K562 (cell line): ENCODE results near the gene PPOX. TPM values are rescaled to one million over a fixed set of nuclear protein-coding genes. Genes with fewer than 3 reads are reported as not detected.

Experiments
- LEF1 ChIP-seq: fragments of 450-650 bp; IDR thresholded peaks from 2 replicates; pipeline ENCODE4 v1.6.1; 2016; ENCODE audit warnings: mild to moderate bottlenecking
- NFRKB ChIP-seq: fragments of 450-650 bp; IDR thresholded peaks from 2 replicates; pipeline ENCODE4 v1.6.1; 2016; ENCODE audit warnings: low read depth
- ZBTB7A ChIP-seq: IDR thresholded peaks from 2 replicates; pipeline ENCODE4 v1.6.1; 2011; ENCODE audit warnings: low read depth, mild to moderate bottlenecking, low read length, moderate library complexity, borderline replicate concordance; ENCODE audit not compliant: control insufficient read depth
- polyA plus RNA-seq, 8 experiments: library from polyadenylated mRNA; depleted of rRNA in 4 of 8; stranded (reverse) in 5 of 8; unstranded in 3 of 8; fragments of >200 nt; fragmentation: Nextera tagmentation in 2 of 8; fragmentation: Illumina TruSeq in 1 of 8; extraction: Ambion mirVana in 2 of 8; extraction: Trizol in 1 of 8; gene quantifications; 2 replicates each; pipeline versions ENCODE4 v1.2.1 to v1.2.3, GENCODE V29; 2011 to 2014; ENCODE audit warnings: inconsistent platforms in 1 of 8, missing spikeins in 1 of 8
- total RNA-seq, 7 experiments: library from RNA; depleted of rRNA in 6 of 7; stranded (reverse); fragments of >200 nt in 6 of 7; fragmentation: Illumina TruSeq in 2 of 7; extraction: Trizol in 2 of 7; gene quantifications; 2 replicates each; pipeline versions ENCODE4 v1.2.1 to v1.2.3, GENCODE V29; 2011 to 2021; ENCODE audit warnings: low replicate concordance in 1 of 7
- TF ChIP-seq, protein P1 (sequence below), 2 experiments: fragments of 450-650 bp in 1 of 2; IDR thresholded peaks; 2 replicates each; pipeline ENCODE4 v1.6.1; 2011 to 2017; ENCODE audit warnings: low read depth in 2 of 2, antibody characterized with exemption in 1 of 2, borderline replicate concordance in 1 of 2, low read length in 1 of 2, mild to moderate bottlenecking in 1 of 2, mixed read lengths in 1 of 2; ENCODE audit not compliant: control insufficient read depth in 1 of 2
- TF ChIP-seq, protein P2 (sequence below): sonication (generic); formaldehyde crosslinking; IDR thresholded peaks from 2 replicates; pipeline ENCODE4 v1.8.0; 2022; ENCODE audit warnings: mild to moderate bottlenecking, missing genetic modification reagents, borderline replicate concordance
- TF ChIP-seq, protein P3 (sequence below): sonication (generic); formaldehyde crosslinking; IDR thresholded peaks from 2 replicates; pipeline ENCODE4 v1.8.1; 2023; ENCODE audit warnings: mild to moderate bottlenecking, missing genetic modification reagents
- TF ChIP-seq, protein P4 (sequence below): fragments of 250-450 bp; sonication (Bioruptor Pico); IDR thresholded peaks from 2 replicates; pipeline ENCODE4 v1.4.0; 2020; ENCODE audit warnings: mild to moderate bottlenecking, moderate library complexity
- TF ChIP-seq, protein P5 (sequence below): conservative IDR thresholded peaks from 2 replicates; pipeline ENCODE4 v1.6.1; 2011; ENCODE audit warnings: low read depth, mild to moderate bottlenecking, low read length; ENCODE audit not compliant: control insufficient read depth
- TF ChIP-seq, protein P6 (sequence below), 2 experiments: IDR thresholded peaks; 2 replicates each; pipeline ENCODE4 v1.6.1; 2011; ENCODE audit warnings: borderline replicate concordance in 1 of 2, control low read depth in 1 of 2, low read depth in 1 of 2, low read length in 1 of 2, mild to moderate bottlenecking in 1 of 2, mixed read lengths in 1 of 2, moderate library complexity in 1 of 2; ENCODE audit not compliant: insufficient read depth in 1 of 2, insufficient read length in 1 of 2, poor library complexity in 1 of 2, severe bottlenecking in 1 of 2; ENCODE audit errors: extremely low read depth in 1 of 2

PPOX gene
- total and polyA plus RNA-seq, 9 of the 15 experiments (the other 6 are each of a cell fraction or from before 2014, with no cell fraction given): 17.0 to 57.1 (median 38.9) TPM

DNA sequence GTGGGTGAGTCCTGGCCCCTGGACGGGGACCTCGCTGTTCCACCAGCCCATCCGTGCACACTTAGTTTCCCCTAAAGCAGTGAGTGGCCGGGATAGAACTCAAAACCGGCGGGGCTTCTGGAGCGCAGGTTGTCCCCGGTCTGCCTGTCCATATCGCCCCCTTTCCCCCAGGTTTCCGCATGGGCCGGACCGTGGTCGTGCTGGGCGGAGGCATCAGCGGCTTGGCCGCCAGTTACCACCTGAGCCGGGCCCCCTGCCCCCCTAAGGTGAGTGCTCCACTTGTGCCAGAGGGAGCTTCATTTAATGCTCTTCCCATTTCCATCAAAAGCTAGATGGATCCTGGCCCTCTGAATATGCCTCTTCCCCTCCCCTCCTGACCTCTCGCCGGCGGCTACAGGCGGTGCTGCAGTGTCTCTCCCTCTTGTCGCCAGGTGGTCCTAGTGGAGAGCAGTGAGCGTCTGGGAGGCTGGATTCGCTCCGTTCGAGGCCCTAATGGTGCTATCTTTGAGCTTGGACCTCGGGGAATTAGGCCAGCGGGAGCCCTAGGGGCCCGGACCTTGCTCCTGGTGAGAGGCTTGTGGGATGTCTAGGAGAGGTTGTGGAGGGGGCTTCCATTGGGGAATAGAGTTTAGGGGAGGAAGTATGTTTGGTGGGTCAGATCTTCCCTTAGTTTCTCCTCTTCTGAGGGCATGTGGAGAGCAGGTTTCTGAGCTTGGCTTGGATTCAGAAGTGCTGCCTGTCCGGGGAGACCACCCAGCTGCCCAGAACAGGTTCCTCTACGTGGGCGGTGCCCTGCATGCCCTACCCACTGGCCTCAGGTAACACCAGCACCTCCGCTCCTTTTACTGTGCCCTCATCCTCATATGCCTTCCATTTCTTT lies 683 bp downstream of the PPOX start (continued):
- TF ChIP-seq, protein P1, sequence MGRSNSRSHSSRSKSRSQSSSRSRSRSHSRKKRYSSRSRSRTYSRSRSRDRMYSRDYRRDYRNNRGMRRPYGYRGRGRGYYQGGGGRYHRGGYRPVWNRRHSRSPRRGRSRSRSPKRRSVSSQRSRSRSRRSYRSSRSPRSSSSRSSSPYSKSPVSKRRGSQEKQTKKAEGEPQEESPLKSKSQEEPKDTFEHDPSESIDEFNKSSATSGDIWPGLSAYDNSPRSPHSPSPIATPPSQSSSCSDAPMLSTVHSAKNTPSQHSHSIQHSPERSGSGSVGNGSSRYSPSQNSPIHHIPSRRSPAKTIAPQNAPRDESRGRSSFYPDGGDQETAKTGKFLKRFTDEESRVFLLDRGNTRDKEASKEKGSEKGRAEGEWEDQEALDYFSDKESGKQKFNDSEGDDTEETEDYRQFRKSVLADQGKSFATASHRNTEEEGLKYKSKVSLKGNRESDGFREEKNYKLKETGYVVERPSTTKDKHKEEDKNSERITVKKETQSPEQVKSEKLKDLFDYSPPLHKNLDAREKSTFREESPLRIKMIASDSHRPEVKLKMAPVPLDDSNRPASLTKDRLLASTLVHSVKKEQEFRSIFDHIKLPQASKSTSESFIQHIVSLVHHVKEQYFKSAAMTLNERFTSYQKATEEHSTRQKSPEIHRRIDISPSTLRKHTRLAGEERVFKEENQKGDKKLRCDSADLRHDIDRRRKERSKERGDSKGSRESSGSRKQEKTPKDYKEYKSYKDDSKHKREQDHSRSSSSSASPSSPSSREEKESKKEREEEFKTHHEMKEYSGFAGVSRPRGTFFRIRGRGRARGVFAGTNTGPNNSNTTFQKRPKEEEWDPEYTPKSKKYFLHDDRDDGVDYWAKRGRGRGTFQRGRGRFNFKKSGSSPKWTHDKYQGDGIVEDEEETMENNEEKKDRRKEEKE (IDR thresholded peaks at IDR 0.05; ENCODE audit: borderline replicate concordance in 1 of 2, control insufficient read depth in 1 of 2, low read depth in 2 of 2, low read length in 1 of 2): 0 out of 4 replicates have a peak, but pooled peaks of 1 of the 2 experiments have one; percentile 4
- TF ChIP-seq, protein P2, sequence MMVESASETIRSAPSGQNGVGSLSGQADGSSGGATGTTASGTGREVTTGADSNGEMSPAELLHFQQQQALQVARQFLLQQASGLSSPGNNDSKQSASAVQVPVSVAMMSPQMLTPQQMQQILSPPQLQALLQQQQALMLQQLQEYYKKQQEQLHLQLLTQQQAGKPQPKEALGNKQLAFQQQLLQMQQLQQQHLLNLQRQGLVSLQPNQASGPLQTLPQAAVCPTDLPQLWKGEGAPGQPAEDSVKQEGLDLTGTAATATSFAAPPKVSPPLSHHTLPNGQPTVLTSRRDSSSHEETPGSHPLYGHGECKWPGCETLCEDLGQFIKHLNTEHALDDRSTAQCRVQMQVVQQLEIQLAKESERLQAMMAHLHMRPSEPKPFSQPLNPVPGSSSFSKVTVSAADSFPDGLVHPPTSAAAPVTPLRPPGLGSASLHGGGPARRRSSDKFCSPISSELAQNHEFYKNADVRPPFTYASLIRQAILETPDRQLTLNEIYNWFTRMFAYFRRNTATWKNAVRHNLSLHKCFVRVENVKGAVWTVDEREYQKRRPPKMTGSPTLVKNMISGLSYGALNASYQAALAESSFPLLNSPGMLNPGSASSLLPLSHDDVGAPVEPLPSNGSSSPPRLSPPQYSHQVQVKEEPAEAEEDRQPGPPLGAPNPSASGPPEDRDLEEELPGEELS (CRISPR knock-in tag): 0 out of 2 replicates have a peak, but pooled peaks have one; percentile 4
- TF ChIP-seq, protein P3, sequence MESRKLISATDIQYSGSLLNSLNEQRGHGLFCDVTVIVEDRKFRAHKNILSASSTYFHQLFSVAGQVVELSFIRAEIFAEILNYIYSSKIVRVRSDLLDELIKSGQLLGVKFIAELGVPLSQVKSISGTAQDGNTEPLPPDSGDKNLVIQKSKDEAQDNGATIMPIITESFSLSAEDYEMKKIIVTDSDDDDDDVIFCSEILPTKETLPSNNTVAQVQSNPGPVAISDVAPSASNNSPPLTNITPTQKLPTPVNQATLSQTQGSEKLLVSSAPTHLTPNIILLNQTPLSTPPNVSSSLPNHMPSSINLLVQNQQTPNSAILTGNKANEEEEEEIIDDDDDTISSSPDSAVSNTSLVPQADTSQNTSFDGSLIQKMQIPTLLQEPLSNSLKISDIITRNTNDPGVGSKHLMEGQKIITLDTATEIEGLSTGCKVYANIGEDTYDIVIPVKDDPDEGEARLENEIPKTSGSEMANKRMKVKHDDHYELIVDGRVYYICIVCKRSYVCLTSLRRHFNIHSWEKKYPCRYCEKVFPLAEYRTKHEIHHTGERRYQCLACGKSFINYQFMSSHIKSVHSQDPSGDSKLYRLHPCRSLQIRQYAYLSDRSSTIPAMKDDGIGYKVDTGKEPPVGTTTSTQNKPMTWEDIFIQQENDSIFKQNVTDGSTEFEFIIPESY: 0 out of 2 replicates have a peak, but pooled peaks have one; percentile 43
- TF ChIP-seq, protein P4, sequence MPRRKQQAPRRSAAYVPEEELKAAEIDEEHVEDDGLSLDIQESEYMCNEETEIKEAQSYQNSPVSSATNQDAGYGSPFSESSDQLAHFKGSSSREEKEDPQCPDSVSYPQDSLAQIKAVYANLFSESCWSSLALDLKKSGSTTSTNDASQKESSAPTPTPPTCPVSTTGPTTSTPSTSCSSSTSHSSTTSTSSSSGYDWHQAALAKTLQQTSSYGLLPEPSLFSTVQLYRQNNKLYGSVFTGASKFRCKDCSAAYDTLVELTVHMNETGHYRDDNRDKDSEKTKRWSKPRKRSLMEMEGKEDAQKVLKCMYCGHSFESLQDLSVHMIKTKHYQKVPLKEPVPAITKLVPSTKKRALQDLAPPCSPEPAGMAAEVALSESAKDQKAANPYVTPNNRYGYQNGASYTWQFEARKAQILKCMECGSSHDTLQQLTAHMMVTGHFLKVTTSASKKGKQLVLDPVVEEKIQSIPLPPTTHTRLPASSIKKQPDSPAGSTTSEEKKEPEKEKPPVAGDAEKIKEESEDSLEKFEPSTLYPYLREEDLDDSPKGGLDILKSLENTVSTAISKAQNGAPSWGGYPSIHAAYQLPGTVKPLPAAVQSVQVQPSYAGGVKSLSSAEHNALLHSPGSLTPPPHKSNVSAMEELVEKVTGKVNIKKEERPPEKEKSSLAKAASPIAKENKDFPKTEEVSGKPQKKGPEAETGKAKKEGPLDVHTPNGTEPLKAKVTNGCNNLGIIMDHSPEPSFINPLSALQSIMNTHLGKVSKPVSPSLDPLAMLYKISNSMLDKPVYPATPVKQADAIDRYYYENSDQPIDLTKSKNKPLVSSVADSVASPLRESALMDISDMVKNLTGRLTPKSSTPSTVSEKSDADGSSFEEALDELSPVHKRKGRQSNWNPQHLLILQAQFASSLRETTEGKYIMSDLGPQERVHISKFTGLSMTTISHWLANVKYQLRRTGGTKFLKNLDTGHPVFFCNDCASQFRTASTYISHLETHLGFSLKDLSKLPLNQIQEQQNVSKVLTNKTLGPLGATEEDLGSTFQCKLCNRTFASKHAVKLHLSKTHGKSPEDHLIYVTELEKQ (CRISPR knock-in tag): no peak
- TF ChIP-seq, protein P5, sequence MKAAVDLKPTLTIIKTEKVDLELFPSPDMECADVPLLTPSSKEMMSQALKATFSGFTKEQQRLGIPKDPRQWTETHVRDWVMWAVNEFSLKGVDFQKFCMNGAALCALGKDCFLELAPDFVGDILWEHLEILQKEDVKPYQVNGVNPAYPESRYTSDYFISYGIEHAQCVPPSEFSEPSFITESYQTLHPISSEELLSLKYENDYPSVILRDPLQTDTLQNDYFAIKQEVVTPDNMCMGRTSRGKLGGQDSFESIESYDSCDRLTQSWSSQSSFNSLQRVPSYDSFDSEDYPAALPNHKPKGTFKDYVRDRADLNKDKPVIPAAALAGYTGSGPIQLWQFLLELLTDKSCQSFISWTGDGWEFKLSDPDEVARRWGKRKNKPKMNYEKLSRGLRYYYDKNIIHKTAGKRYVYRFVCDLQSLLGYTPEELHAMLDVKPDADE: peak; percentile 50; the same call in 1 of the 2 replicates
- TF ChIP-seq, protein P6, sequence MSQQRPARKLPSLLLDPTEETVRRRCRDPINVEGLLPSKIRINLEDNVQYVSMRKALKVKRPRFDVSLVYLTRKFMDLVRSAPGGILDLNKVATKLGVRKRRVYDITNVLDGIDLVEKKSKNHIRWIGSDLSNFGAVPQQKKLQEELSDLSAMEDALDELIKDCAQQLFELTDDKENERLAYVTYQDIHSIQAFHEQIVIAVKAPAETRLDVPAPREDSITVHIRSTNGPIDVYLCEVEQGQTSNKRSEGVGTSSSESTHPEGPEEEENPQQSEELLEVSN (IDR thresholded peaks at IDR 0.05; ENCODE audit: borderline replicate concordance in 1 of 2, extremely low read depth in 1 of 2, insufficient read depth in 1 of 2, insufficient read length in 1 of 2, low read depth in 1 of 2, low read length in 1 of 2, poor library complexity in 1 of 2, severe bottlenecking in 1 of 2): peak in 1 of 2 experiments; percentile 91
- TF ChIP-seq NFRKB (peak; percentile 53; the same call in 1 of the 2 replicates), LEF1 (no peak), ZBTB7A (peak; percentile 52; the same call in 1 of the 2 replicates)
